Activated T-helper 9 cell treated with anti-CD3 and anti-CD28 coated beads, Interleukin-2, amount 50 U/mL, for 16 hours (primary cell): ENCODE data around the gene MRPL14.

Source experiments
- DNase-seq: peaks from one replicate; pipeline ENCODE4 v3.0.0-alpha.2; 2020; ENCODE audit warnings: low read depth

Gene MRPL14

DNA sequence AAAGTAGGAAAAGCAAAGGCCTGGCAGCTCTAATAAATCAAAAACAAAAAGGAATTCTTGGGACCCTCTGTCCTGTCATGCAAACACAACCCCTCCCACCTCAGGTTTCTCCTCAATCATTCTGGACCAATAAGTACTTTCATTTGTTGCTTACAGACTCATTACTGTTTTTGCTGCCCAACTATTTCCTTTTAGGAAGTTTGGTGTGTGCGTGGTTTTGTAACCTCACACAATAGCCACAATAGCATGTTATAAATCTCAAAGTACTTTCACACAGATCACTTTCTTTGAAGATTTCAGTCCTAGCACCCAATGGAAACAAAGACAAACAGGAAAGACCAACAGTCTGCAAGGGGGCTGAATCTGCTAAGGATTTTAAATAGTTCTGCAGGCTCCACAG, 4.5 kb downstream of the MRPL14 start:
- DNase-seq: no peak

DNA sequence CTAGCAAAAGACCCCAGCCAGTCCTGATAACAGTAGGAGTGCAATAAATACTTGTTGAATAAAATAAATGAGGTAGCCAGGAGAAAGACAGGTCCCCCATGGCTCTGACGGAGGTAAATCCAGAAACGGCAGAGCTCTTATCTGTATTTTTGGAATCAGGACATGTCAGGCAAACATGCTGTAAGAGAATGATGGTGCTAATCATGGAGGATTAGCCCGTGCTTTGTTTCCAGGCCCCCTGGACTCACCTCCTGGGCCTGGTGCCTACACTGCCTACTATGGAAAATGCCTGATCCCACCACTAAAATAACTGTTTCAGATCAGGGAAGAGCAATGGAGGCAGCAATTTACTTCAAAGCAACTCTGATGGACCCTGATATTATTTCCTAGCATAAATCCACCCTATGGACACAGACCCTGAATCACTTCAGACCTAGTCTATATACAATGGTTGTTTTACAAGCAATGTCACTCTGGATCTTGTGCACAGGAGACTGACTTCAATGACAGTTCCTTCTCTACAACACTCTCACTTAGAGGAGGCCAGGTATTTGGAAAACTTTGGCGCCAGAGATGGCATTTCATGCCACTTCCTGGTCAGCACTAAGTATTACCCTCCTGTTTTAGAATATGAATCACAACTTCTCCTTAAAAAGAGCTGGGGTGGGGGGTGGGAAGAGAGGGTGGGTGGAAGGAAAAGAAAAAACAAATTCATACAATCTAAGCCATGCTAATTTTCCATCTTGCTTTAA, 6.4 kb downstream of the MRPL14 start:
- DNase-seq: no peak

DNA sequence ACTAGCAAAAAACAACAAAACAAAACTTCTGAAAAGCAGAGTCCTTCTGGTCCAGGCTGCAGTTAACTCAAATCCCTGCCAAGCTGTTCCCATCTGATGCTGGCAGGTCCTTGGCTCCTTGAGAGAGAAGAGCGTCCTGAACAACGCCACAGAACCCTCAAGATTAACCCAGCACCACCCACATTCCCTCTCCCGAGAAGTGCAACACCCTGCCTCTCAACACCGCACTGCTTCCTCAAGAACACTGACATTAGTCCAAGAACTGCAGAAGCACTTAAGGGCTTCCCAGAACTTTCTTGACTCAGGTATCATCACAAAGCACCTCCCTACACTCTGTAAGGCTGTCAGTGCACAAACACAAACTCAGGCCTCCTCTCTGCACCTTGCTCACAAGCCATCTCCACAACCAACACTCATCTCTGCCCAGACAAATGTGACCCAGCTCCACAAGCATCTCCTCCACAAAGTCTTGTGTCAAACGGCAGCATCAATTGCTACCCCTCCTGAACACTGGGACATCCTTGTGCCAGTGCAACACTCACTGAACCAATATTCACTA, 7.5 kb downstream of the MRPL14 start:
- no peak for DNase-seq

DNA sequence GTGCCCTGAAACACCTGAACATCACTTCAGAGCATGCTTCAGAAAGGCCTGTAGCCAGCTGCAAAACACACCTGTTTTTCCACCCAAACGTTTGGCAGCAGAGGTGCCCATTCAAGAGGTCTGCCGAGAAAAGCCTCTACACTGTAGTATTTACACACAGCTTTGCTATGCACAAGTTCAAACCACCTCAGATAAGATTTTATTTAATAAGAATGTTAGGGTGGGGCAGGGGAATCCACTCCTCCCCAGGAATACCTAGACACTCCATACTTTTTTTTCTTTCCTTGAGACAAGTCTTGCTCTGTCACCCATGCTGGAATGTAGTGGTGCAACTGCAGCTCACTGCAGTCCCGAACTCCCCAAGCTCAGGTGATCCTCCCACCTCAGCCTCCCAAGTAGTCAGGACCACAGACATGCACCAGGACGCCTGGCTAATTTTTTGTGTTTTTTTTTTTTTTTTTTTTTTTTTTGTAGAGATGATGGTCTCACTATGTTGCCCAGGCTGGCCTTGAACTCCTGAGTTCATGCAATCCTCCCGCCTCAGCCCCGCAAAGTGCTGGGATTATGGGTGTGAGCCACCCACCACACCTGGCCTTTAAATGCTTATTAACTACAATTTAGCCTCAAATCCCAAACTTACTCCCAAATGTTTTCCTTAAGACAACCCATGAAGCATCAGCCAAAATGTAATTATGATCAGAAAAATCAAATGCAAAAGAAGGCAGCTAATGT, 9.7 kb downstream of the MRPL14 start:
- DNase-seq: no peak

DNA sequence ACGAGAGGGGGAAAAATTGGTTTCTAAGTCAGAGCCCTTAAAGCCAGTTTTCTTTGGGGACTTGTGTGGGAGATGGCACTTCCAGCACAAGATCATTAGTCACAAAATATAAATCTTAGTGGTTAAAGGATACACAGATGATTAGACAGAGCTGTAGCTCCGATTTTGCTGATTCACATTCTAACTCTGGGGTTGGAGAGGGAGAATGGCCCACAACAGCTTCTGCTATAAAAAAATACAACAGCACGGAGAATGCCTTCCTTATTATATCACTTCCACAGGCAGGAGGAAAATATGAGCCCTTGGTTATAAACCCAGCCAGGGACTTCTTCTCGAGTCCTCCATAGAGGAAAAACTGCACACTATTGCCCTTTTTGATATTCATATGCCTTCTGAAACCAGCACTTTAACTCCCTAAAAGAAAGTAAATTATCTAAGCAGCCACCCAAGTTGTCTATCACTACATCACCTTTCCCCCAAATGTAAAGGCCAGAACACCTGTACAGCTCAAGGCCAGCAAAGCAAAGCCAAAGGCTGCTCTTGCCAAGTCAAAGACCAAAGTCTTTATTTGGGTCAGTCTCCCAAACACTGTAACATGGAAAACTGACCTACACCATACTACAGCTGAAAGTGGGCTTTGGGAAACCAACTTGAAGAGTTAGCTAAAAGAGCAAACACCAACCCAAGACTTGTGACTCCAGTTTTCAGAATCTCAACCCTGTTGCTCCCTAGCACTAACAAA, 10.4 kb downstream of the MRPL14 start:
- DNase-seq: no peak

DNA sequence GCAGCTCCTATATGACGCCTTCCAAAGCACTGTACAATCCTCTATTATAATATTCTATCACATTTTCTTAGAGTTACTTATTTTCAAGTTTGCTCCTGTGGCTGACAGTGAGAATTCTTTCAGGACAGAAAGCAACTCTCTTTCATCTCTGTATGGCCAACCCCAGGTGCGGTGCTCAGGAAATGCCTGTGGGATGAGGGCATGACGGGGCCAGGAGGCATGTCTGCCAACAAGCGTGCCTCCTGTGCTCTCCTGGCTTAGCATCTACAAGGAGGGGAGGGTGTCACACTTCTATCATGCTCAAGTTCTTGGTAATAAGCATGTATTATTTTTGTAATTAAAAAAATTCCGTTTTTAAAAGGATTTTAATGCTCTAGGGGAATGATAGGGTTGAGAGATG, 11.4 kb downstream of the MRPL14 start:
- DNase-seq: no peak

DNA sequence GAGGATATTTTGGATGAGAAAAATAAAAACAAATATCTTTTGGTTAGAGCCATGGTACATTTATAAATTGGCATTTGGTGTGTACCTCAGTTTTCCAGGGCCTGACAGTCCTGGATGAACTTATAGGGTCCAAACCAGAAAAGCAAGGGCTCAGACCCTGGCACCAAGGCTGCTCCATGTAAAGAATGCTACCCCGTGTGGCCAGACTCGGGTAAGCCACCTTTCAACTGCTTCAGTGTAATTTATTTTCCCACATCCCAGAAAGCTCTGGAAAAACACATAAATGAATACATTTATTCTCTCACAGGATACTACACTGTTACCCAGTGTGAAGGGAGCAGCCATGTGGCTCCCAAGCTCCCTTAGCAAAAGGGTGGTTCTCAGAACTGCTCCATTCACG, 13.8 kb downstream of the MRPL14 start:
- DNase-seq: no peak

DNA sequence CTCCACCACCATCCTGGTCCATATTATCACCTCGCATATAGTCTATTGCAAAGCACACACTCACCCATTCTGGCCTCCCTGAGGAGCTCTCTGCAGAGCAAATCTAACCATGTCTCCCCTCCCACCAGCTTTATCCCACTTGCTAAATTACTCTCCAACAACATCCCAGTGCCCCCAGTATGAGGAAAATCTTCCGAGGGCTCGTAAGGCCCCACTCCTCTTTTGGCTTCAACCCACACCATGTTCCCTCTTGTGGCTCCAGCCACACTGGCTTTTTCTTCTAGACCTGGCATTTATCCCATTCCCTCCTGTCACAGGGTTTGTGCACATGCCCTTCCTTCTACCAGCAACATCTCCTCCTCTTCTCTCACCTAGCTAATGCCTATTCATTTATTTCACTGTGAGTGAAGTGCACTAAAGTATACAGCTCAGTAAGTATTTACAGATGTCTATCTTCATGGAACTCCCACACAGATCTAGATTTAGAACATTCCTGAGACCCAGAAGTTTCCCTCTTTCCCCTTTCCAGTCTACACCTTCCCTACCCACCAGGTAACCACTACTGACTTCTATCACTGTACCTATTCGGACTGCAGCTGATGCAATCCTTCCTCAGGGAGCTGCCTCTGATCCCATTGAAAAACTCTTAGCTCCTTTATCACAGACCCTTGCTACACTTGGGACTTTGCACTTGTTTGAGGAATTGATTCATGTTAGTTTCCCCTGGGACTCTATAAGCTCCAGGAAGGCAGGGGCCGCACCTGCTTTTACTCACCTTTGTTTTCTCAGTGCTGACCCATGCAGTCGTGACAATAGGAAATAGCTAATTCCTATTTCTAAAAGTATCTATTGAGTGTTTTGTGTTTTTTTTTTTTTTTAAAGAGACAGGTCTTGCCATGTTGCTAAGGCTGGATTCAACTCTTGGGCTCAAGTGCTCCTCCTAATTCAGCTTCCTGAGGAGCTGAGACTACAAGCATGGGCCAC, 15.5 kb downstream of the MRPL14 start:
- DNase-seq: no peak

DNA sequence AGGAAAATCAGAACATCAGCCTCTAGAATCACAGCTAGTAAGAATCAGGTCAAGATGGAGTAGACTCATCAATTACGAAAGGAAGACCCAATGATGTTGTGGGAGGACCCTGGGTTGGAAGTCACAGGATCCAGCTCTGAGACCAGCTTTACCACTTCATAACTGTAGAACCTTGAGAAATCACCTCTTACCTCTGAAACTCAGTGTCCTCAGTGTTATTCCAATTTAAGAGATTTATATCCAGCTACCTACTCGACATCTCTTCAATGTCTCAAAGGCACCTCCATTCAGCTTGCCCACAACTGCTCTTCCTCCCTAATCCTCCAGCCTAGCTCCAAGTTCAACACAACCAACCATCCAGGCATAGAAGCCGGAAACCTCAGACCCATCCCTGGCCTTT, 16.3 kb downstream of the MRPL14 start:
- no peak for DNase-seq

DNA sequence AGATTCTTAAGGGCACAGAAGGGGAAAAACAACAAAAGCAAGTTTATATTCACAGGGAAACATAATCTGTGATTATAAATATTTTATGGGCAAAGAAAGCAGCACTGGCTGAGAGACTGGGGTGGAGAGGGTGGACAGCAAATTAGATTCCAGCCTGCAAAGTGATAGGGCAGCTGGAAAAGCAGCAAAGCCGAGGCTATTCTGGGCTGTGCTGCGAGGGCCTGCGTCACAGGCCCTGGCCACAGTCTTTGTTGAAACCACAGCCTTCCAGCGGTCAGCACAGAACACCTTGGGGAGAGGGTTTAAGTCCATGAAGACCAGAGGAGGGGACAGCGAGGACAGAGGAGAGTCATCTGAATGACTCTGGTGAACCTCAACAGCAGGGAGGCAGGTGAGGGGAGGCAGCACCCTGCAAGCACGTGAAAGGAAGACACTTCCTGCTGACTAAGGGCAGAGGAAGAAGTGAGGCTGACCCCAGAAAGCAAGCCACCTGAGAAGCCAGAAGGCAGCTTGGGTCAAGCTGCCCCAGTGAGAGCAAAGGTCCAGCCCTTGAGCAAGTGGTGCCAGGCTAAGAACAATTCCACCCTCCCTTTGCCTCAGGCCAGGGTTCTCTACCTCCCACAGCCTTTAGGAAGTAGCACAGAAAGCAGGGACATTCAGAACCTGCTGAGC, 17.1 kb downstream of the MRPL14 start:
- DNase-seq: no peak

DNA sequence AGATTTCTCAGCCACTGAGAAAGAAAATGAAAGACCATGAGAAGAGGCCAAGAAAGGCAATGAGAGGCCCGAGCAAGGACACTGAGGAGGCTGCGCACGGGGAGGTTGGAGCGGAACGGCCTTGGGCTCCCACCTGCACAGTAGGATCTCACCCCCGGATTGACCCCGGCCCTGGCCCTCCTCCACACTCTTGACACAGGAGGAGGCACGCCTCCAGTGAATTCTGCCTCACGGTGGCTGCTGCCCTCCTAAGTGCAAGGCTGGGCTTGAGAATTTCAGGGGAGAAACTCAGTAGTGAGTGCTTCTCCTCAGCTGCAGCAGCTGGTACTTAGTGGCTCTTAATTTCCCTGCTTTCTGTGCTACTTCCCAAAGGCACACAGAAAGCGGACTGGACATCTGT, 18.0 kb downstream of the MRPL14 start:
- no peak for DNase-seq

DNA sequence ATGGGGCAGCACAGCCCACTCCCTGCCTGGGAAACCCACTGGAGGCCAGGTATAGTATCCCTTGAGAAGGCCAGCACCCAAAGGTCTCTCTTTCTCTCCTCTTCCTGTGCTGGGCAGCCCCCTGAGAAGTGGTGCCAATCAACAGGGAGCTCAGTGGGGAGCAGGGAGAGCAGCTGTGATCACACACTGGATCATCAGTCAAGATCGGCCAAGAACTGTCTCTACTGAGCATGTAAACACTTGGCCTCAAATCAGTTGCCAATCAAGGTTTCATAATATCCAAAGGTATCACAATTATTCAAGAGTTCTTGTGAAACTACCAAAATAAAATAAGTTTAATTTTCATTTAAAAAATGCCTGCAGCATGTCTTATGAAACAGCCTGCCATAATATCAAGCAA, 18.8 kb downstream of the MRPL14 start:
- no peak for DNase-seq

DNA sequence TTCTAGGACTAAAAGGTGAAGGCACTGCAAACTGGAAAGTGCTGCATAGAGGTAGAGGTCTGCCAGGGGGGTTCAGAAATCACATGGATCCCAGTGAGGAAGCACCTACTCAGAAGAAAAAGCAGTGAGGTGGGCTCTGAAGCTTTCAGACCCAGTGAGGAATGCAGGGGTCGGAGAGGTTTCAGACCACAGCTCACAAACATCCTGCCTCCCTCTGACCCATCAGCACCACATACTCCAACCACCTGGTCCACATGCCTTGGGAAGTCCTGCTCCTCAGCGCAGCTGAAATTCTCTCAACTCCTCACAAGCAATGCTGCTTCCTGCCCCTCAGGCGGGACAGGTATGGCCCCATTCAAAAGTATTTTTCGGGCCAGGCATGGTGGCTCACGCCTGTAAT, 20.2 kb downstream of the MRPL14 start:
- DNase-seq: no peak

DNA sequence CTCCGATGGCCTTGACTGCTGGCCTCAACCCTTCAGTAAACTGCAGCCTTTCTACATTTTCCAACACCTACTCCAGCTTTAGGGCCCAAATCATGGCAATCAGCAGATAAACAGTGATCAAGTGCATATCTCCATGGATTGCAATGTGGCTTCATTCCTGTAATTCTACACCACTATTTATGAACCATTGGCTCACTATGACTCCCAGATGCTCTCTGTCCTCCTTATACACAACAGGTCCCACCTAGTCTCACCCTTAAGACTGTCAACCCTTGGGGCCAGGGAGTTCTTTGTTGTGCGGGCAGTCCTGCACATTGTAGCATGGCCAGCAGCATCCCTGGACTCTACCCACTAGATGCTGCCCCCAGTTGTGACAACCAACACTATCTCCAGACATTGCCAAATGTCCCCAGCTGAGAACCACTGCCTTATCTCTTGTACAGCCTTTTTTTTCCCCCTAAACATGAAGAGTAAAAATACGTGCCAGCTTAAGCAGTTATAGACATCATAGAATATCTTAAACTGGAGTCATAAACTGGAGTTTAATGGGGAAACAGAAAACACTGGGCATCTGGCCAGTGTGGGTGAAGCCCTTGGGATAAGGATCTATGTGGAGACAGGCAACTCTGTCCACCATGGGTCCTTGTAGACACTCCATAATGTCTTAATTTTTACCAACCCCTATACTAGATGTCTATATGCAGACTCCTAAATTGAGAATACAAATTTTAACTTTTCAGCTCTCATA, 21.1 kb downstream of the MRPL14 start:
- no peak for DNase-seq

DNA sequence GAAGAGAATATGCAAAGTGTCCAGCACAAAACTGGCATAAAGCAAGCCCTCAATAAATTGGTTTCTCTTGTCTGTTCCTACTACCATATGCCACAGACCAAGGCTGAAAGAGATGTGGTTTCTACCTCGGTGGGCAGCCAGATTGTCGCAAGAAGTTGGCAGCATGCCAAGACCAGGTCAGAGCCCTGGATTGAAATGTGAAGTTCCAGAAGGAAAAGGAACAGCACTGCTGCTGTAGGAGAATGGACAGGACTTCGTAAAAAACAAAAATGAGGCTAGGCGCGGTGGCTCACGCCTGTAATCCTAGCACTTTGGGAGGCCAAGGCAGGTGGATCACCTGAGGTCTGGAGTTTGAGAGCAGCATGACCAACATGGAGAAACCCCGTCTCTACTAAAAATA, 22.1 kb downstream of the MRPL14 start:
- no peak for DNase-seq

DNA sequence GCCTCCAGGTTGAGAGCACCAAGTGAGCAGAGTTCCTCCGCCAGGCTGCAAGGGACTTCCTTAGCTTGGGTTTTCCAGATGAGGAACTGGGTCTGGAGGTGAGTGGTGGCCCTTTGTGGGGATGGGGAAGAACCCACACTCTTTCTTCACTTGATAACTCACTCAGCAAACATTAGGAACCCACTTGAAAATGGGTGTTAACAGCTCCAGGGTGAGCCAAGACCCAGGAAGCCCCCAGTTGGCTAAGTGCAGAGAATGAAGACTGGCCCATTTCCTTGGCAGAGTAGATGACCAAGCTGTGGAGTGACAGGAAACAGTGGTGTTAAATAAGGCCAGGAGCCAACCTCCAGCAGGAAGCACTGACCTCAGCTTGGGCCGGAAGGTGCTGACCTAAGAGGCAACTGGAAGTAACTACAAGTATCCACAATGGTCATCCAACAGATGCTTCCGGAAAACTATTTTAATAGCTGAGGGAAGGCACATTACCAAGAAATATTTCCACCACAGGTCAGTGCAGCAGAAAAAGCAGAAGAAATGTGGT, 22.7 kb downstream of the MRPL14 start:
- DNase-seq: no peak

DNA sequence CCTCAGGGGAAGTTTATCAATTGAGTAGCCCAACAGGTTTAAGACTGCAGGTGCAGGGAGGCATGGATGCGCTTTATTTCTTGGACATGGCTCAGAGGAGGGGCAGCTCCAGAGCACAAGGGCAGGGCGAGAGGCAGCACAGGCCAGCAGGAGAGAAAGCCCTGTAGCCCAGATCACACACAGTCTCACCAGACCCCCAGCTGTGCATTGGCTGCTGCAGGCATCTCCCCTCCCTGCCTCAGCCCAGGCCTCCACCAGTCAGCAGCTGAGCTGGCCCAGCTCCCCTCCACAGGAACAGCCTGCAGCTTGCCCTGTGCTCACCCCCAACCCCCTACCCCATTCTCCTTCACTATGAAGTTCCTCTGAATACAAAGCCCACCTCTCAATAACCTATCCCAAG, 24.7 kb downstream of the MRPL14 start:
- no peak for DNase-seq

DNA sequence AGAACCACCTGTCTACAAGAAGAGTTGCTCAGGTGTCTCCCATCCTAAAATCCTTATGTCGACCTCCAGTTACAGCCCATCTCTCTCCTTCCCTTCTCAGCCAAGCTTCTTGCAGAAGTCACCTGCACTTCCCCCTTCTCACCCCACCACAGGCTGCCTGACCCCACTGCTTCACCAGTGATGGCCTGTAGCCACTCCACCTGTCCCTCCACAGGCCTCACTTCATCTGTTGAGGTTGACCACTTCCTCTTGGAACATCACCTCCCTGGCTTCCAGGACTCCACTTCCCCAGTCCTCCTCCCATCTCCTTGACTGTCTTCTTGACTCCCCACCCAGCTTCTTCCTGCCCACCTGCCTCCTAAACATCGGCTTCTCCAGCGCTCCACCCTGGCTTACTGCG, 25.4 kb downstream of the MRPL14 start:
- no peak for DNase-seq

DNA sequence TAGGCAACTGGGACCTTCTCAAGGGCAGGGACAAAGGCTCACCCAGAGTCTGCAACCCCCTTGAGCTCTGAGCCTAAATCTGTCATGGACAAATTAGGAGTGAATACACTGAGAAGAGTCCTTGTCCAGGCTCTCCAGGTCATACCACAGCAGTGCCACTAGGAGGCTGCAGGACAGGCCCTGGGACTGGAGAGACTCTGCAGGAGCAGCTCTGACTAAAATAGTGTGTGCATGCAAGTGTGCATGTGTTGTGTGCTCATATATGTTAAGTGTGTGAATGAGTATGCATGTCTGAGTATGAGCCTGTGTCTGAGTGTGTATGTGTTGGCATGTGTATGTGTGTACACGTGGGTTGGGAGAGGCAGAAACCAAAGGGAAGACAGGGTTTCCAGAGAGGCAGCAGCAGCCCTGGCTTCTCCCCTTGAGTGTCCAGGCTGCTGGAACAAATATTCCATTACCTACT, 27.1 kb downstream of the MRPL14 start:
- DNase-seq: no peak

DNA sequence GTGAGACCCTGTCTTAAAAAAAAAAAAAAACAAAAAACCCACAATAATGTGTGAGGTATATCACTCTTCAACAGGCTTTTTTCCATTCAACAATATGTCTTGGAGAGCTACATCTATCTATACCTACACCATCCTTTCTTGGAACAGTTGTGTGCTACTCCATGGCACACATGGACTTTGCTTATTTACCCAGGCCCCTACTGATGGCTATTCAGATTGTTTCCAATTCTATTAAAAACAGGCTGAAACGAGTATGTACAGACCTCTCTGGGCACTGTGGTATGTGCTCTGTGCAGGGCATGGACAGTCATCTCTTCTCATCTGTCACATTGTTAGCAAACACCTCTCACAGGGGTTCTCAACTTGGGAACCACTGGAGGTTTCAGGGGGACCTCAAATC, 28.1 kb downstream of the MRPL14 start:
- no peak for DNase-seq
